Measurements from ENCODE around the gene IQGAP2.

- TF ChIP-seq RARB (CRISPR knock-in tag; IDR thresholded peaks at IDR 0.05) (no peak), CSRNP3 (CRISPR knock-in tag; IDR thresholded peaks at IDR 0.05) (no peak)
Observed at GRCh38 chr5:76474377-76474776, 71.3 kb downstream of the IQGAP2 start.

All from SK-N-SH treated with all-trans-retinoic acid at 6 μM for 48 hours (cell line).